Measurements from ENCODE around the gene PGAP2.

PGAP2 gene

GRCh38 chr11:3795131-3796001 lies 13.0 kb upstream of the PGAP2 start:
- Histone ChIP-seq H3K9me3 (replicated peaks; ENCODE audit: low read length) (no peaks in the 10 kb centered on the region), H3K4me1 (ENCODE audit: control insufficient read depth, insufficient read depth, low read length) (peaks cover 18% of the 10 kb centered on the region), H3K4me2 (ENCODE audit: low read length) (peak overlapping the region; percentile 85), H3K36me3 (ENCODE audit: insufficient read depth, low read length) (peaks cover 26% of the 10 kb centered on the region), H3K9ac (ENCODE audit: low read depth, low read length) (peak overlapping the region; percentile 100), H3K27me3 (ENCODE audit: control insufficient read depth, insufficient read depth, low read length) (no peaks in the 10 kb centered on the region), H3K4me3 (ENCODE audit: low read length) (peak overlapping the region; percentile 93)

GRCh38 chr11:3796002-3796311 lies 12.4 kb upstream of the PGAP2 start:
- no peaks in the 10 kb centered on the region for H3K9me3 ChIP-seq (replicated peaks; ENCODE audit: low read length)
- H3K4me2 ChIP-seq (ENCODE audit: low read length): peak overlapping the region; percentile 85
- no peaks in the 10 kb centered on the region for H3K27me3 ChIP-seq (ENCODE audit: control insufficient read depth, insufficient read depth, low read length)
- peaks cover 18% of the 10 kb centered on the region for H3K4me1 ChIP-seq (ENCODE audit: control insufficient read depth, insufficient read depth, low read length)
- peaks cover 23% of the 10 kb centered on the region for H3K36me3 ChIP-seq (ENCODE audit: insufficient read depth, low read length)
- H3K4me3 ChIP-seq (ENCODE audit: low read length): peak overlapping the region; percentile 93
- H3K9ac ChIP-seq (ENCODE audit: low read depth, low read length): peak overlapping the region; percentile 100

GRCh38 chr11:3796346-3796745 lies 12.0 kb upstream of the PGAP2 start:
- H3K27me3 ChIP-seq (ENCODE audit: control insufficient read depth, insufficient read depth, low read length): no peaks in the 10 kb centered on the region
- peaks cover 23% of the 10 kb centered on the region for H3K36me3 ChIP-seq (ENCODE audit: insufficient read depth, low read length)
- peak overlapping the region; percentile 85 for H3K4me2 ChIP-seq (ENCODE audit: low read length)
- H3K9ac ChIP-seq (ENCODE audit: low read depth, low read length): peak overlapping the region; percentile 100
- peak overlapping the region; percentile 93 for H3K4me3 ChIP-seq (ENCODE audit: low read length)
- H3K4me1 ChIP-seq (ENCODE audit: control insufficient read depth, insufficient read depth, low read length): peaks cover 18% of the 10 kb centered on the region
- no peaks in the 10 kb centered on the region for H3K9me3 ChIP-seq (replicated peaks; ENCODE audit: low read length)

GRCh38 chr11:3796801-3797328 lies 11.5 kb upstream of the PGAP2 start:
- Histone ChIP-seq H3K4me2 (ENCODE audit: low read length) (peak overlapping the region; percentile 85), H3K36me3 (ENCODE audit: insufficient read depth, low read length) (peaks cover 23% of the 10 kb centered on the region), H3K4me1 (ENCODE audit: control insufficient read depth, insufficient read depth, low read length) (peaks cover 21% of the 10 kb centered on the region), H3K4me3 (ENCODE audit: low read length) (peak overlapping the region; percentile 93), H3K9ac (ENCODE audit: low read depth, low read length) (peak overlapping the region; percentile 100), H3K9me3 (replicated peaks; ENCODE audit: low read length) (no peaks in the 10 kb centered on the region), H3K27me3 (ENCODE audit: control insufficient read depth, insufficient read depth, low read length) (no peaks in the 10 kb centered on the region)

GRCh38 chr11:3797329-3798090 lies 10.8 kb upstream of the PGAP2 start, which contains the start of gene NUP98:
TSS of gene NUP98 (minus strand) at chr11:3797554. CDS start at chr11:3782117, 15,437 bp downstream.
- no peaks in the 10 kb centered on the region for H3K9me3 ChIP-seq (replicated peaks; ENCODE audit: low read length)

GRCh38 chr11:3799143-3799542 lies 9.2 kb upstream of the PGAP2 start:
- peaks cover 10% of the 10 kb centered on the region for H3K36me3 ChIP-seq (ENCODE audit: insufficient read depth, low read length)
- H3K9me3 ChIP-seq (replicated peaks; ENCODE audit: low read length): no peaks in the 10 kb centered on the region
- no peaks in the 10 kb centered on the region for H3K27me3 ChIP-seq (ENCODE audit: control insufficient read depth, insufficient read depth, low read length)
- no peak overlapping the region for H3K4me3 ChIP-seq (ENCODE audit: low read length)
- H3K4me1 ChIP-seq (ENCODE audit: control insufficient read depth, insufficient read depth, low read length): peaks cover 36% of the 10 kb centered on the region
- H3K9ac ChIP-seq (ENCODE audit: low read depth, low read length): no peak overlapping the region
- no peak overlapping the region for H3K4me2 ChIP-seq (ENCODE audit: low read length)

More at GRCh38 chr11:3797329-3798090, 10.8 kb upstream of the PGAP2 start, which contains the start of gene NUP98:
- Histone ChIP-seq H3K4me1 (ENCODE audit: control insufficient read depth, insufficient read depth, low read length) (peaks cover 27% of the 10 kb centered on the region), H3K27me3 (ENCODE audit: control insufficient read depth, insufficient read depth, low read length) (no peaks in the 10 kb centered on the region), H3K36me3 (ENCODE audit: insufficient read depth, low read length) (peaks cover 18% of the 10 kb centered on the region), H3K4me2 (ENCODE audit: low read length) (peak within 1 kb of the TSS; percentile 87), H3K4me3 (ENCODE audit: low read length) (peak within 1 kb of the TSS; percentile 93), H3K9ac (ENCODE audit: low read depth, low read length) (peak within 1 kb of the TSS; percentile 100)

GRCh38 chr11:3799873-3800272 lies 8.5 kb upstream of the PGAP2 start:
- Histone ChIP-seq H3K4me1 (ENCODE audit: control insufficient read depth, insufficient read depth, low read length) (peaks cover 40% of the 10 kb centered on the region), H3K27me3 (ENCODE audit: control insufficient read depth, insufficient read depth, low read length) (no peaks in the 10 kb centered on the region), H3K9me3 (replicated peaks; ENCODE audit: low read length) (no peaks in the 10 kb centered on the region), H3K4me2 (ENCODE audit: low read length) (no peak overlapping the region), H3K4me3 (ENCODE audit: low read length) (no peak overlapping the region), H3K36me3 (ENCODE audit: insufficient read depth, low read length) (peaks cover 6% of the 10 kb centered on the region), H3K9ac (ENCODE audit: low read depth, low read length) (no peak overlapping the region)

- Histone ChIP-seq H3K4me3 (ENCODE audit: low read length) (no peak overlapping the region), H3K4me2 (ENCODE audit: low read length) (peak overlapping the region; percentile 50), H3K4me1 (ENCODE audit: control insufficient read depth, insufficient read depth, low read length) (peaks cover 26% of the 10 kb centered on the region), H3K9ac (ENCODE audit: low read depth, low read length) (peak overlapping the region; percentile 62), H3K36me3 (ENCODE audit: insufficient read depth, low read length) (no peaks in the 10 kb centered on the region), H3K9me3 (replicated peaks; ENCODE audit: low read length) (no peaks in the 10 kb centered on the region), H3K27me3 (ENCODE audit: control insufficient read depth, insufficient read depth, low read length) (no peaks in the 10 kb centered on the region)
Measured at GRCh38 chr11:3802011-3802790, 6.2 kb upstream of the PGAP2 start.

- H3K4me1 ChIP-seq (ENCODE audit: control insufficient read depth, insufficient read depth, low read length): peaks cover 27% of the 10 kb centered on the region
- H3K27me3 ChIP-seq (ENCODE audit: control insufficient read depth, insufficient read depth, low read length): no peaks in the 10 kb centered on the region
- H3K9me3 ChIP-seq (replicated peaks; ENCODE audit: low read length): no peaks in the 10 kb centered on the region
- H3K9ac ChIP-seq (ENCODE audit: low read depth, low read length): no peak overlapping the region
- no peaks in the 10 kb centered on the region for H3K36me3 ChIP-seq (ENCODE audit: insufficient read depth, low read length)
- H3K4me2 ChIP-seq (ENCODE audit: low read length): peak overlapping the region; percentile 72
- H3K4me3 ChIP-seq (ENCODE audit: low read length): peak overlapping the region; percentile 25
Measured at GRCh38 chr11:3803726-3804495, 4.4 kb upstream of the PGAP2 start.

GRCh38 chr11:3808861-3809623 lies 682 bp downstream of the PGAP2 start:
- peaks cover 10% of the 10 kb centered on the region for H3K4me1 ChIP-seq (ENCODE audit: control insufficient read depth, insufficient read depth, low read length)
- H3K9ac ChIP-seq (ENCODE audit: low read depth, low read length): peak overlapping the region; percentile 87
- H3K4me2 ChIP-seq (ENCODE audit: low read length): peak overlapping the region; percentile 99
- H3K4me3 ChIP-seq (ENCODE audit: low read length): peak overlapping the region; percentile 80
- no peaks in the 10 kb centered on the region for H3K27me3 ChIP-seq (ENCODE audit: control insufficient read depth, insufficient read depth, low read length)
- no peaks in the 10 kb centered on the region for H3K9me3 ChIP-seq (replicated peaks; ENCODE audit: low read length)
- no peaks in the 10 kb centered on the region for H3K36me3 ChIP-seq (ENCODE audit: insufficient read depth, low read length)

All from skeletal muscle satellite cell (primary cell).